ENCODE measurements around the gene PDE4D. TPM values are rescaled to one million over a fixed set of nuclear protein-coding genes. Genes with fewer than 3 reads are reported as not detected.

Gene PDE4D
- total RNA-seq, 1 experiment from 2014 or later = 2.4 TPM

GRCh38 chr5:59682542-59682941 is 211.0 kb downstream of the PDE4D start:
- in situ Hi-C loops (cut with HindIII; ENCODE audit: low pct_unique_long_range_greater_than_20kb, low sequenced_read_pairs) (no loop called here), intact Hi-C loops (cut with micrococcal nuclease; ENCODE audit: unreplicated experiment) (no loop called here)
- H3K4me1 ChIP-seq (ENCODE audit: control insufficient read depth, insufficient read depth, low read length) = no peaks in the 10 kb centered on the region
- no peak overlapping the region for H3K27ac ChIP-seq (ENCODE audit: low read length)
- ATAC-seq (no peak), DNase-seq (ENCODE audit: low read depth, low spot score) (no peak)
- no peak overlapping the region for H3K4me3 ChIP-seq (ENCODE audit: low read depth in 2 of 2, low read length in 2 of 2)
- TF ChIP-seq POLR2AphosphoS5 (IDR thresholded peaks at IDR 0.05; ENCODE audit: low read depth, low read length) = no peak
- TF ChIP-seq, protein P1, sequence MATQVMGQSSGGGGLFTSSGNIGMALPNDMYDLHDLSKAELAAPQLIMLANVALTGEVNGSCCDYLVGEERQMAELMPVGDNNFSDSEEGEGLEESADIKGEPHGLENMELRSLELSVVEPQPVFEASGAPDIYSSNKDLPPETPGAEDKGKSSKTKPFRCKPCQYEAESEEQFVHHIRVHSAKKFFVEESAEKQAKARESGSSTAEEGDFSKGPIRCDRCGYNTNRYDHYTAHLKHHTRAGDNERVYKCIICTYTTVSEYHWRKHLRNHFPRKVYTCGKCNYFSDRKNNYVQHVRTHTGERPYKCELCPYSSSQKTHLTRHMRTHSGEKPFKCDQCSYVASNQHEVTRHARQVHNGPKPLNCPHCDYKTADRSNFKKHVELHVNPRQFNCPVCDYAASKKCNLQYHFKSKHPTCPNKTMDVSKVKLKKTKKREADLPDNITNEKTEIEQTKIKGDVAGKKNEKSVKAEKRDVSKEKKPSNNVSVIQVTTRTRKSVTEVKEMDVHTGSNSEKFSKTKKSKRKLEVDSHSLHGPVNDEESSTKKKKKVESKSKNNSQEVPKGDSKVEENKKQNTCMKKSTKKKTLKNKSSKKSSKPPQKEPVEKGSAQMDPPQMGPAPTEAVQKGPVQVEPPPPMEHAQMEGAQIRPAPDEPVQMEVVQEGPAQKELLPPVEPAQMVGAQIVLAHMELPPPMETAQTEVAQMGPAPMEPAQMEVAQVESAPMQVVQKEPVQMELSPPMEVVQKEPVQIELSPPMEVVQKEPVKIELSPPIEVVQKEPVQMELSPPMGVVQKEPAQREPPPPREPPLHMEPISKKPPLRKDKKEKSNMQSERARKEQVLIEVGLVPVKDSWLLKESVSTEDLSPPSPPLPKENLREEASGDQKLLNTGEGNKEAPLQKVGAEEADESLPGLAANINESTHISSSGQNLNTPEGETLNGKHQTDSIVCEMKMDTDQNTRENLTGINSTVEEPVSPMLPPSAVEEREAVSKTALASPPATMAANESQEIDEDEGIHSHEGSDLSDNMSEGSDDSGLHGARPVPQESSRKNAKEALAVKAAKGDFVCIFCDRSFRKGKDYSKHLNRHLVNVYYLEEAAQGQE (IDR thresholded peaks at IDR 0.05; ENCODE audit: insufficient read depth in 1 of 2, low read depth in 2 of 2, low read length in 1 of 2) = no peak
- TF ChIP-seq SIN3A (IDR thresholded peaks at IDR 0.05; ENCODE audit: borderline replicate concordance, insufficient read depth, low read depth, low read length) = no peak
- H3K27me3 ChIP-seq (ENCODE audit: control insufficient read depth, insufficient read depth, low read length) = no peaks in the 10 kb centered on the region
- ChIA-PET POLR2A (no interaction called here), CTCF (no interaction called here)
- no TSS peak for BruUV-seq (replicated peaks)
- no peaks in the 10 kb centered on the region for H3K9me3 ChIP-seq (ENCODE audit: control insufficient read depth, insufficient read depth, low read depth, low read length)
- no peaks in the 10 kb centered on the region for H3K36me3 ChIP-seq (ENCODE audit: control insufficient read depth, insufficient read depth, low read length)

DNA sequence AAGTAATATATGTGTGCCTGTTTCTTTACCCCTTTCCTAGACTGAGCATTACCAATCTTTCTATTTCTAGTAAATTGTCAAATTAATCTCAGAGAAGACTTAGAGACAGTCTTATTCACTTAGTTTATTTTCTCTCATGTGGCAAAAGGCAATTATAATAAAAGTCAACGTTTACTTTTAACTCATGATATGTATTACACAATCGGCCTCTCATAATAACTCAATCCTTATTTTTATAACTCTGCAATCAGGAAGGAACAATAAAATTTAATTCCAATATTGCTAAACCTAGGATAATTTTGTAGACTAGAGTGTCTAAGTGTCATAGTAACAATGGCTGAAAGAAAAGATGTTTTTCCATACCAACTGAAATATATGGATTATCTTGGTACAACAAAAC is 214.6 kb downstream of the PDE4D start:
- intact Hi-C loops (cut with micrococcal nuclease; ENCODE audit: unreplicated experiment) (no loop called here), in situ Hi-C loops (cut with HindIII; ENCODE audit: low pct_unique_long_range_greater_than_20kb, low sequenced_read_pairs) (no loop called here)
- BruUV-seq (replicated peaks) = no TSS peak
- no peaks in the 10 kb centered on the region for H3K9me3 ChIP-seq (ENCODE audit: control insufficient read depth, insufficient read depth, low read depth, low read length)
- DNase-seq (ENCODE audit: low read depth, low spot score) (no peak), ATAC-seq (no peak)
- TF ChIP-seq SIN3A (IDR thresholded peaks at IDR 0.05; ENCODE audit: borderline replicate concordance, insufficient read depth, low read depth, low read length) = no peak
- no peak for TF ChIP-seq TCF7L2 (IDR thresholded peaks at IDR 0.05; ENCODE audit: low read depth, low read length)
- TF ChIP-seq POLR2AphosphoS5 (IDR thresholded peaks at IDR 0.05; ENCODE audit: low read depth, low read length) = no peak
- TF ChIP-seq, protein P1 (IDR thresholded peaks at IDR 0.05; ENCODE audit: insufficient read depth in 1 of 2, low read depth in 2 of 2, low read length in 1 of 2) = no peak
- TF ChIP-seq, protein P2, sequence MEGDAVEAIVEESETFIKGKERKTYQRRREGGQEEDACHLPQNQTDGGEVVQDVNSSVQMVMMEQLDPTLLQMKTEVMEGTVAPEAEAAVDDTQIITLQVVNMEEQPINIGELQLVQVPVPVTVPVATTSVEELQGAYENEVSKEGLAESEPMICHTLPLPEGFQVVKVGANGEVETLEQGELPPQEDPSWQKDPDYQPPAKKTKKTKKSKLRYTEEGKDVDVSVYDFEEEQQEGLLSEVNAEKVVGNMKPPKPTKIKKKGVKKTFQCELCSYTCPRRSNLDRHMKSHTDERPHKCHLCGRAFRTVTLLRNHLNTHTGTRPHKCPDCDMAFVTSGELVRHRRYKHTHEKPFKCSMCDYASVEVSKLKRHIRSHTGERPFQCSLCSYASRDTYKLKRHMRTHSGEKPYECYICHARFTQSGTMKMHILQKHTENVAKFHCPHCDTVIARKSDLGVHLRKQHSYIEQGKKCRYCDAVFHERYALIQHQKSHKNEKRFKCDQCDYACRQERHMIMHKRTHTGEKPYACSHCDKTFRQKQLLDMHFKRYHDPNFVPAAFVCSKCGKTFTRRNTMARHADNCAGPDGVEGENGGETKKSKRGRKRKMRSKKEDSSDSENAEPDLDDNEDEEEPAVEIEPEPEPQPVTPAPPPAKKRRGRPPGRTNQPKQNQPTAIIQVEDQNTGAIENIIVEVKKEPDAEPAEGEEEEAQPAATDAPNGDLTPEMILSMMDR (IDR thresholded peaks at IDR 0.05) = no peak
- ChIA-PET POLR2A (interaction anchor here (0.6 kb wide), 1 partner anchor 495 kb away, joined by 3 read pairs; no protein-coding TSS in a partner anchor), CTCF (no interaction called here)
- H3K27me3 ChIP-seq (ENCODE audit: control insufficient read depth, insufficient read depth, low read length) = no peaks in the 10 kb centered on the region
- H3K36me3 ChIP-seq (ENCODE audit: control insufficient read depth, insufficient read depth, low read length) = no peaks in the 10 kb centered on the region
- H3K4me1 ChIP-seq (ENCODE audit: control insufficient read depth, insufficient read depth, low read length) = no peaks in the 10 kb centered on the region
- no peak overlapping the region for H3K27ac ChIP-seq (ENCODE audit: low read length)
- H3K4me3 ChIP-seq (ENCODE audit: low read depth in 2 of 2, low read length in 2 of 2) = no peak overlapping the region
